ENCODE data around the gene MEGF11.

- no peak for TF ChIP-seq CTCF (IDR thresholded peaks at IDR 0.05)
- no peak for TF ChIP-seq POLR2A (IDR thresholded peaks at IDR 0.05)
These were observed 142.7 kb downstream of the MEGF11 start for GRCh38 chr15:66110864-66111263.

Data from right lobe of liver (tissue), 4 donors.